ENCODE results near the gene KIF18B. TPM values are rescaled to one million over a fixed set of nuclear protein-coding genes. Genes with fewer than 3 reads are reported as not detected.

KIF18B gene
- total RNA-seq, 1 experiment from 2014 or later, result 82.2 TPM

- TF ChIP-seq TP53 (CRISPR knock-in tag; IDR thresholded peaks at IDR 0.05) (no peak), JAZF1 (CRISPR knock-in tag; IDR thresholded peaks at IDR 0.05) (no peak), OVOL2 (CRISPR knock-in tag; IDR thresholded peaks at IDR 0.05; ENCODE audit: borderline replicate concordance) (no peak), ZNF317 (CRISPR knock-in tag; IDR thresholded peaks at IDR 0.05; ENCODE audit: borderline replicate concordance, low read depth) (no peak), ZNF671 (CRISPR knock-in tag; IDR thresholded peaks at IDR 0.05) (no peak), ZBTB43 (CRISPR knock-in tag; IDR thresholded peaks at IDR 0.05) (no peak), NFE2L1 (CRISPR knock-in tag; IDR thresholded peaks at IDR 0.05) (no peak), ZNF232 (CRISPR knock-in tag; IDR thresholded peaks at IDR 0.05) (no peak), GABPB1 (CRISPR knock-in tag; IDR thresholded peaks at IDR 0.05) (no peak), ERG (CRISPR knock-in tag; IDR thresholded peaks at IDR 0.05) (no peak), TEAD1 (CRISPR knock-in tag; IDR thresholded peaks at IDR 0.05) (no peak), ZNF281 (CRISPR knock-in tag; IDR thresholded peaks at IDR 0.05) (no peak), ZNF121 (CRISPR knock-in tag; IDR thresholded peaks at IDR 0.05) (no peak), IRF1 (CRISPR knock-in tag; IDR thresholded peaks at IDR 0.05) (no peak), ZNF512 (CRISPR knock-in tag; IDR thresholded peaks at IDR 0.05; ENCODE audit: borderline replicate concordance) (no peak)
- TF ChIP-seq, protein P1, sequence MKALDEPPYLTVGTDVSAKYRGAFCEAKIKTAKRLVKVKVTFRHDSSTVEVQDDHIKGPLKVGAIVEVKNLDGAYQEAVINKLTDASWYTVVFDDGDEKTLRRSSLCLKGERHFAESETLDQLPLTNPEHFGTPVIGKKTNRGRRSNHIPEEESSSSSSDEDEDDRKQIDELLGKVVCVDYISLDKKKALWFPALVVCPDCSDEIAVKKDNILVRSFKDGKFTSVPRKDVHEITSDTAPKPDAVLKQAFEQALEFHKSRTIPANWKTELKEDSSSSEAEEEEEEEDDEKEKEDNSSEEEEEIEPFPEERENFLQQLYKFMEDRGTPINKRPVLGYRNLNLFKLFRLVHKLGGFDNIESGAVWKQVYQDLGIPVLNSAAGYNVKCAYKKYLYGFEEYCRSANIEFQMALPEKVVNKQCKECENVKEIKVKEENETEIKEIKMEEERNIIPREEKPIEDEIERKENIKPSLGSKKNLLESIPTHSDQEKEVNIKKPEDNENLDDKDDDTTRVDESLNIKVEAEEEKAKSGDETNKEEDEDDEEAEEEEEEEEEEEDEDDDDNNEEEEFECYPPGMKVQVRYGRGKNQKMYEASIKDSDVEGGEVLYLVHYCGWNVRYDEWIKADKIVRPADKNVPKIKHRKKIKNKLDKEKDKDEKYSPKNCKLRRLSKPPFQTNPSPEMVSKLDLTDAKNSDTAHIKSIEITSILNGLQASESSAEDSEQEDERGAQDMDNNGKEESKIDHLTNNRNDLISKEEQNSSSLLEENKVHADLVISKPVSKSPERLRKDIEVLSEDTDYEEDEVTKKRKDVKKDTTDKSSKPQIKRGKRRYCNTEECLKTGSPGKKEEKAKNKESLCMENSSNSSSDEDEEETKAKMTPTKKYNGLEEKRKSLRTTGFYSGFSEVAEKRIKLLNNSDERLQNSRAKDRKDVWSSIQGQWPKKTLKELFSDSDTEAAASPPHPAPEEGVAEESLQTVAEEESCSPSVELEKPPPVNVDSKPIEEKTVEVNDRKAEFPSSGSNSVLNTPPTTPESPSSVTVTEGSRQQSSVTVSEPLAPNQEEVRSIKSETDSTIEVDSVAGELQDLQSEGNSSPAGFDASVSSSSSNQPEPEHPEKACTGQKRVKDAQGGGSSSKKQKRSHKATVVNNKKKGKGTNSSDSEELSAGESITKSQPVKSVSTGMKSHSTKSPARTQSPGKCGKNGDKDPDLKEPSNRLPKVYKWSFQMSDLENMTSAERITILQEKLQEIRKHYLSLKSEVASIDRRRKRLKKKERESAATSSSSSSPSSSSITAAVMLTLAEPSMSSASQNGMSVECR (CRISPR knock-in tag; IDR thresholded peaks at IDR 0.05; ENCODE audit: borderline replicate concordance), result no peak
- TF ChIP-seq, protein P2, sequence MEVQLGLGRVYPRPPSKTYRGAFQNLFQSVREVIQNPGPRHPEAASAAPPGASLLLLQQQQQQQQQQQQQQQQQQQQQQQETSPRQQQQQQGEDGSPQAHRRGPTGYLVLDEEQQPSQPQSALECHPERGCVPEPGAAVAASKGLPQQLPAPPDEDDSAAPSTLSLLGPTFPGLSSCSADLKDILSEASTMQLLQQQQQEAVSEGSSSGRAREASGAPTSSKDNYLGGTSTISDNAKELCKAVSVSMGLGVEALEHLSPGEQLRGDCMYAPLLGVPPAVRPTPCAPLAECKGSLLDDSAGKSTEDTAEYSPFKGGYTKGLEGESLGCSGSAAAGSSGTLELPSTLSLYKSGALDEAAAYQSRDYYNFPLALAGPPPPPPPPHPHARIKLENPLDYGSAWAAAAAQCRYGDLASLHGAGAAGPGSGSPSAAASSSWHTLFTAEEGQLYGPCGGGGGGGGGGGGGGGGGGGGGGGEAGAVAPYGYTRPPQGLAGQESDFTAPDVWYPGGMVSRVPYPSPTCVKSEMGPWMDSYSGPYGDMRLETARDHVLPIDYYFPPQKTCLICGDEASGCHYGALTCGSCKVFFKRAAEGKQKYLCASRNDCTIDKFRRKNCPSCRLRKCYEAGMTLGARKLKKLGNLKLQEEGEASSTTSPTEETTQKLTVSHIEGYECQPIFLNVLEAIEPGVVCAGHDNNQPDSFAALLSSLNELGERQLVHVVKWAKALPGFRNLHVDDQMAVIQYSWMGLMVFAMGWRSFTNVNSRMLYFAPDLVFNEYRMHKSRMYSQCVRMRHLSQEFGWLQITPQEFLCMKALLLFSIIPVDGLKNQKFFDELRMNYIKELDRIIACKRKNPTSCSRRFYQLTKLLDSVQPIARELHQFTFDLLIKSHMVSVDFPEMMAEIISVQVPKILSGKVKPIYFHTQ (CRISPR knock-in tag; IDR thresholded peaks at IDR 0.05), result no peak
- Mint-ChIP-seq H3K9me3 (no peaks in the 10 kb centered on the region), H3K27me3 (ENCODE audit: low read depth) (peaks cover 25% of the 10 kb centered on the region), H3K4me3 (no peak overlapping the region), H3K4me1 (peaks cover 11% of the 10 kb centered on the region), H3K36me3 (no peaks in the 10 kb centered on the region), H3K27ac (no peak overlapping the region)
- ChIA-PET POLR2A (no interaction called here), CTCF (interaction anchor here (0.7 to 3.2 kb wide), 5 partner anchors 62 to 183 kb away, joined by 3 to 9 read pairs (median 3); no protein-coding TSS in a partner anchor)
- DNase-seq (ENCODE audit: low spot score), result no peak
- ATAC-seq, result no peak
Observed at GRCh38 chr17:44915862-44916780, 31.5 kb downstream of the KIF18B start.
